ENCODE data around the gene TBC1D2. TPM values are rescaled to one million over a fixed set of nuclear protein-coding genes. Genes with fewer than 3 reads are reported as not detected.

The TBC1D2 gene
- total RNA-seq, 1 donor from 2014 or later = 23.7 TPM

GRCh38 chr9:98263482-98264357 is 8.3 kb upstream of the TBC1D2 start:
- Mint-ChIP-seq H3K4me3 (ENCODE audit: unreplicated experiment) (no peak overlapping the region), H3K27me3 (ENCODE audit: unreplicated experiment) (peaks cover 7% of the 10 kb centered on the region), H3K4me1 (ENCODE audit: unreplicated experiment) (peaks cover 13% of the 10 kb centered on the region), H3K36me3 (ENCODE audit: unreplicated experiment) (no peaks in the 10 kb centered on the region), H3K27ac (ENCODE audit: unreplicated experiment) (no peak overlapping the region), H3K9me3 (ENCODE audit: unreplicated experiment) (no peaks in the 10 kb centered on the region)
- peak; percentile 99 for TF ChIP-seq CTCF (IDR thresholded peaks at IDR 0.05)
- DNase-seq (ENCODE audit: extremely low spot score, unreplicated experiment) = peak; percentile 90

- DNase-seq (ENCODE audit: extremely low spot score, unreplicated experiment) = no peak
- H3K4me3 Mint-ChIP-seq (ENCODE audit: unreplicated experiment) = no peak overlapping the region
- H3K27me3 Mint-ChIP-seq (ENCODE audit: unreplicated experiment) = peaks cover 7% of the 10 kb centered on the region
- no peak overlapping the region for H3K27ac Mint-ChIP-seq (ENCODE audit: unreplicated experiment)
- no peaks in the 10 kb centered on the region for H3K9me3 Mint-ChIP-seq (ENCODE audit: unreplicated experiment)
- H3K4me1 Mint-ChIP-seq (ENCODE audit: unreplicated experiment) = peaks cover 13% of the 10 kb centered on the region
- H3K36me3 Mint-ChIP-seq (ENCODE audit: unreplicated experiment) = no peaks in the 10 kb centered on the region
- no peak for TF ChIP-seq CTCF (IDR thresholded peaks at IDR 0.05)
Measured at GRCh38 chr9:98263080-98263479, 7.6 kb upstream of the TBC1D2 start.

- Mint-ChIP-seq H3K9me3 (ENCODE audit: unreplicated experiment) (no peaks in the 10 kb centered on the region), H3K27me3 (ENCODE audit: unreplicated experiment) (peaks cover 5% of the 10 kb centered on the region), H3K27ac (ENCODE audit: unreplicated experiment) (peak overlapping the region; percentile 4), H3K36me3 (ENCODE audit: unreplicated experiment) (no peaks in the 10 kb centered on the region), H3K4me1 (ENCODE audit: unreplicated experiment) (peaks cover 15% of the 10 kb centered on the region), H3K4me3 (ENCODE audit: unreplicated experiment) (no peak overlapping the region)
- no peak for DNase-seq (ENCODE audit: extremely low spot score, unreplicated experiment)
- TF ChIP-seq CTCF (IDR thresholded peaks at IDR 0.05) = no peak
Measured at GRCh38 chr9:98262056-98262455, 6.6 kb upstream of the TBC1D2 start.

- no peak for TF ChIP-seq CTCF (IDR thresholded peaks at IDR 0.05)
- no peak overlapping the region for H3K27ac Mint-ChIP-seq (ENCODE audit: unreplicated experiment)
- H3K9me3 Mint-ChIP-seq (ENCODE audit: unreplicated experiment) = no peaks in the 10 kb centered on the region
- DNase-seq (ENCODE audit: extremely low spot score, unreplicated experiment) = no peak
- peaks cover 23% of the 10 kb centered on the region for H3K4me1 Mint-ChIP-seq (ENCODE audit: unreplicated experiment)
- peaks cover 5% of the 10 kb centered on the region for H3K27me3 Mint-ChIP-seq (ENCODE audit: unreplicated experiment)
- no peaks in the 10 kb centered on the region for H3K36me3 Mint-ChIP-seq (ENCODE audit: unreplicated experiment)
- no peak overlapping the region for H3K4me3 Mint-ChIP-seq (ENCODE audit: unreplicated experiment)
Measured at GRCh38 chr9:98260635-98261034, 5.2 kb upstream of the TBC1D2 start.

GRCh38 chr9:98259791-98260190 is 4.3 kb upstream of the TBC1D2 start:
- DNase-seq (ENCODE audit: extremely low spot score, unreplicated experiment) = no peak
- peaks cover 26% of the 10 kb centered on the region for H3K4me1 Mint-ChIP-seq (ENCODE audit: unreplicated experiment)
- no peak overlapping the region for H3K4me3 Mint-ChIP-seq (ENCODE audit: unreplicated experiment)
- H3K9me3 Mint-ChIP-seq (ENCODE audit: unreplicated experiment) = no peaks in the 10 kb centered on the region
- no peak overlapping the region for H3K27ac Mint-ChIP-seq (ENCODE audit: unreplicated experiment)
- no peak for TF ChIP-seq CTCF (IDR thresholded peaks at IDR 0.05)
- H3K36me3 Mint-ChIP-seq (ENCODE audit: unreplicated experiment) = no peaks in the 10 kb centered on the region
- H3K27me3 Mint-ChIP-seq (ENCODE audit: unreplicated experiment) = no peaks in the 10 kb centered on the region
